ENCODE data around the gene SLC4A7. TPM values are rescaled to one million over a fixed set of nuclear protein-coding genes. Genes with fewer than 3 reads are reported as not detected.

Gene SLC4A7
- total and polyA plus RNA-seq, 3 experiments from 2014 or later, result 16.9 to 55.9 (median 55.0) TPM

GRCh38 chr3:27360113-27361078 is 123.8 kb downstream of the SLC4A7 start:
- Mint-ChIP-seq H3K4me3 (peak overlapping the region in 1 of 7 donors; percentile 6), H3K4me1 (peaks cover 25 to 39% (median 35%) of the 10 kb centered on the region in 3 donors), H3K9me3 (no peaks in the 10 kb centered on the region), H3K36me3 (no peaks in the 10 kb centered on the region), H3K27ac (no peak overlapping the region), H3K27me3 (no peaks in the 10 kb centered on the region)
- no peak overlapping the region for H3K4me3 ChIP-seq (ENCODE audit: low read length)
- H3K27me3 ChIP-seq (ENCODE audit: insufficient read depth, low read length, poor library complexity, severe bottlenecking), result no peaks in the 10 kb centered on the region
- ChIA-PET CTCF (interaction anchor here (1.1 kb wide), 1 partner anchor 321 kb away, joined by 4 read pairs; no protein-coding TSS in a partner anchor), POLR2A (no interaction called here)
- H3K36me3 ChIP-seq (ENCODE audit: insufficient read depth, low read length), result no peaks in the 10 kb centered on the region
- H3K9me3 ChIP-seq (ENCODE audit: low read length), result no peaks in the 10 kb centered on the region
- H3K27ac ChIP-seq (ENCODE audit: low read depth, low read length), result no peak overlapping the region
- peaks cover 18% of the 10 kb centered on the region for H3K4me1 ChIP-seq (ENCODE audit: insufficient read depth, low read length)
- DNase-seq, result no peak

GRCh38 chr3:27358372-27358771 is 125.8 kb downstream of the SLC4A7 start:
- H3K4me1 Mint-ChIP-seq, result peaks cover 27 to 49% (median 44%) of the 10 kb centered on the region in 3 donors
- H3K27me3 ChIP-seq (ENCODE audit: insufficient read depth, low read length, poor library complexity, severe bottlenecking), result no peaks in the 10 kb centered on the region
- H3K36me3 ChIP-seq (ENCODE audit: insufficient read depth, low read length), result no peaks in the 10 kb centered on the region
- peak overlapping the region in 3 of 8 donors; percentile 11 to 68 (median 15) for H3K27ac Mint-ChIP-seq
- H3K27me3 Mint-ChIP-seq, result no peaks in the 10 kb centered on the region
- no peaks in the 10 kb centered on the region for H3K36me3 Mint-ChIP-seq
- ChIA-PET POLR2A (no interaction called here), CTCF (interaction anchor here (0.6 to 1.6 kb wide), 12 partner anchors 8 to 348 kb away, joined by 3 to 9 read pairs (median 3); no protein-coding TSS in a partner anchor)
- H3K4me1 ChIP-seq (ENCODE audit: insufficient read depth, low read length), result peaks cover 18% of the 10 kb centered on the region
- H3K9me3 Mint-ChIP-seq, result no peaks in the 10 kb centered on the region
- no peak overlapping the region for H3K27ac ChIP-seq (ENCODE audit: low read depth, low read length)
- no peak for DNase-seq
- H3K4me3 Mint-ChIP-seq, result peak overlapping the region in 3 of 7 donors; percentile 8 to 61 (median 26)
- no peak overlapping the region for H3K4me3 ChIP-seq (ENCODE audit: low read length)
- no peaks in the 10 kb centered on the region for H3K9me3 ChIP-seq (ENCODE audit: low read length)

- H3K36me3 ChIP-seq (ENCODE audit: insufficient read depth, low read length), result no peaks in the 10 kb centered on the region
- CTCF ChIA-PET, result interaction anchor here (0.6 to 1.6 kb wide), 11 partner anchors 9 to 349 kb away, joined by 3 to 9 read pairs (median 3); no protein-coding TSS in a partner anchor
- Mint-ChIP-seq H3K27ac (peak overlapping the region in 3 of 8 donors; percentile 15 to 51 (median 17)), H3K9me3 (no peaks in the 10 kb centered on the region), H3K4me1 (peaks cover 27 to 49% (median 44%) of the 10 kb centered on the region in 3 donors), H3K27me3 (no peaks in the 10 kb centered on the region), H3K36me3 (no peaks in the 10 kb centered on the region), H3K4me3 (peak overlapping the region in 2 of 7 donors; percentile 10 to 26)
- H3K9me3 ChIP-seq (ENCODE audit: low read length), result no peaks in the 10 kb centered on the region
- POLR2A ChIA-PET, result no interaction called here
- H3K4me1 ChIP-seq (ENCODE audit: insufficient read depth, low read length), result peaks cover 18% of the 10 kb centered on the region
- no peak overlapping the region for H3K27ac ChIP-seq (ENCODE audit: low read depth, low read length)
- peak; percentile 33 to 68 (median 34) for DNase-seq
- no peak overlapping the region for H3K4me3 ChIP-seq (ENCODE audit: low read length)
- no peaks in the 10 kb centered on the region for H3K27me3 ChIP-seq (ENCODE audit: insufficient read depth, low read length, poor library complexity, severe bottlenecking)
Measured at GRCh38 chr3:27357665-27358258, 126.4 kb downstream of the SLC4A7 start.

- H3K36me3 Mint-ChIP-seq, result peaks cover 0 to 2% (median 0%) of the 10 kb centered on the region in 3 donors
- ChIA-PET CTCF (no interaction called here), POLR2A (no interaction called here)
- peaks cover 18% of the 10 kb centered on the region for H3K4me1 ChIP-seq (ENCODE audit: insufficient read depth, low read length)
- H3K36me3 ChIP-seq (ENCODE audit: insufficient read depth, low read length), result no peaks in the 10 kb centered on the region
- no peaks in the 10 kb centered on the region for H3K27me3 ChIP-seq (ENCODE audit: insufficient read depth, low read length, poor library complexity, severe bottlenecking)
- H3K27ac Mint-ChIP-seq, result no peak overlapping the region
- H3K9me3 Mint-ChIP-seq, result no peaks in the 10 kb centered on the region
- peaks cover 29 to 49% (median 44%) of the 10 kb centered on the region in 3 donors for H3K4me1 Mint-ChIP-seq
- H3K27ac ChIP-seq (ENCODE audit: low read depth, low read length), result no peak overlapping the region
- H3K4me3 Mint-ChIP-seq, result no peak overlapping the region
- H3K9me3 ChIP-seq (ENCODE audit: low read length), result no peaks in the 10 kb centered on the region
- H3K4me3 ChIP-seq (ENCODE audit: low read length), result no peak overlapping the region
- H3K27me3 Mint-ChIP-seq, result no peaks in the 10 kb centered on the region
- DNase-seq, result no peak
Measured at GRCh38 chr3:27356976-27357375, 127.2 kb downstream of the SLC4A7 start.

- no peak overlapping the region for H3K27ac ChIP-seq (ENCODE audit: low read depth, low read length)
- peaks cover 36 to 47% (median 43%) of the 10 kb centered on the region in 3 donors for H3K4me1 Mint-ChIP-seq
- no peak overlapping the region for H3K27ac Mint-ChIP-seq
- H3K9me3 Mint-ChIP-seq, result no peaks in the 10 kb centered on the region
- H3K4me3 ChIP-seq (ENCODE audit: low read length), result no peak overlapping the region
- H3K4me1 ChIP-seq (ENCODE audit: insufficient read depth, low read length), result peaks cover 15% of the 10 kb centered on the region
- H3K9me3 ChIP-seq (ENCODE audit: low read length), result no peaks in the 10 kb centered on the region
- ChIA-PET POLR2A (no interaction called here), CTCF (interaction anchor here (0.8 to 2.4 kb wide), 4 partner anchors 10 to 326 kb away, joined by 4 to 7 read pairs (median 4); partner anchors contain the start of gene NEK10)
- no peaks in the 10 kb centered on the region for H3K36me3 ChIP-seq (ENCODE audit: insufficient read depth, low read length)
- no peak for DNase-seq
- H3K27me3 ChIP-seq (ENCODE audit: insufficient read depth, low read length, poor library complexity, severe bottlenecking), result no peaks in the 10 kb centered on the region
- H3K4me3 Mint-ChIP-seq, result no peak overlapping the region
- H3K36me3 Mint-ChIP-seq, result peaks cover 0 to 3% (median 0%) of the 10 kb centered on the region in 3 donors
- H3K27me3 Mint-ChIP-seq, result no peaks in the 10 kb centered on the region
Measured at GRCh38 chr3:27354588-27355203, 129.5 kb downstream of the SLC4A7 start.

GRCh38 chr3:27354161-27354560 is 130.0 kb downstream of the SLC4A7 start:
- Mint-ChIP-seq H3K9me3 (no peaks in the 10 kb centered on the region), H3K27ac (no peak overlapping the region), H3K4me3 (no peak overlapping the region), H3K27me3 (no peaks in the 10 kb centered on the region), H3K36me3 (peaks cover 0 to 5% (median 0%) of the 10 kb centered on the region in 3 donors), H3K4me1 (peaks cover 36 to 47% (median 43%) of the 10 kb centered on the region in 3 donors)
- POLR2A ChIA-PET, result no interaction called here
- Histone ChIP-seq H3K4me3 (ENCODE audit: low read length) (no peak overlapping the region), H3K4me1 (ENCODE audit: insufficient read depth, low read length) (peaks cover 10% of the 10 kb centered on the region), H3K9me3 (ENCODE audit: low read length) (no peaks in the 10 kb centered on the region), H3K36me3 (ENCODE audit: insufficient read depth, low read length) (no peaks in the 10 kb centered on the region), H3K27me3 (ENCODE audit: insufficient read depth, low read length, poor library complexity, severe bottlenecking) (no peaks in the 10 kb centered on the region), H3K27ac (ENCODE audit: low read depth, low read length) (no peak overlapping the region)
- CTCF ChIA-PET, result interaction anchor here (0.8 to 2.4 kb wide), 3 partner anchors 9 to 327 kb away, joined by 4 to 7 read pairs (median 4); no protein-coding TSS in a partner anchor
- DNase-seq, result no peak

- DNase-seq, result no peak
- Histone ChIP-seq H3K4me3 (ENCODE audit: low read length) (no peak overlapping the region), H3K27ac (ENCODE audit: low read depth, low read length) (no peak overlapping the region), H3K27me3 (ENCODE audit: insufficient read depth, low read length, poor library complexity, severe bottlenecking) (no peaks in the 10 kb centered on the region), H3K36me3 (ENCODE audit: insufficient read depth, low read length) (no peaks in the 10 kb centered on the region), H3K9me3 (ENCODE audit: low read length) (no peaks in the 10 kb centered on the region), H3K4me1 (ENCODE audit: insufficient read depth, low read length) (peaks cover under 1% of the 10 kb centered on the region)
- peaks cover 0 to 5% (median 0%) of the 10 kb centered on the region in 3 donors for H3K36me3 Mint-ChIP-seq
- no peak overlapping the region for H3K4me3 Mint-ChIP-seq
- H3K27me3 Mint-ChIP-seq, result no peaks in the 10 kb centered on the region
- CTCF ChIA-PET, result no interaction called here
- H3K27ac Mint-ChIP-seq, result no peak overlapping the region
- POLR2A ChIA-PET, result no interaction called here
- H3K4me1 Mint-ChIP-seq, result peaks cover 32 to 44% (median 37%) of the 10 kb centered on the region in 3 donors
- no peaks in the 10 kb centered on the region for H3K9me3 Mint-ChIP-seq
Measured at GRCh38 chr3:27353221-27353620, 131.0 kb downstream of the SLC4A7 start.

All from CD8-positive, alpha-beta memory T cell (primary cell).